Neural cell (in vitro differentiated cells): ENCODE data around the gene SLC3A2.

ENCODE experiments used
- CTCF ChIP-seq: fragments of 450-650 bp; IDR thresholded peaks from 2 replicates; pipeline ENCODE4 v1.5.1; 2014; ENCODE audit warnings: antibody characterized with exemption, mild to moderate bottlenecking, moderate library complexity; ENCODE audit not compliant: poor library complexity, severe bottlenecking
- EZH2 ChIP-seq: fragments of 200-600, 300-800 bp; shearing (Covaris generic), sonication (generic); IDR thresholded peaks from 2 replicates; pipeline ENCODE4 v1.6.1; 2014; ENCODE audit warnings: antibody characterized with exemption, low read length, borderline replicate concordance, mild to moderate bottlenecking; ENCODE audit not compliant: insufficient read depth, poor library complexity, severe bottlenecking

DNA sequence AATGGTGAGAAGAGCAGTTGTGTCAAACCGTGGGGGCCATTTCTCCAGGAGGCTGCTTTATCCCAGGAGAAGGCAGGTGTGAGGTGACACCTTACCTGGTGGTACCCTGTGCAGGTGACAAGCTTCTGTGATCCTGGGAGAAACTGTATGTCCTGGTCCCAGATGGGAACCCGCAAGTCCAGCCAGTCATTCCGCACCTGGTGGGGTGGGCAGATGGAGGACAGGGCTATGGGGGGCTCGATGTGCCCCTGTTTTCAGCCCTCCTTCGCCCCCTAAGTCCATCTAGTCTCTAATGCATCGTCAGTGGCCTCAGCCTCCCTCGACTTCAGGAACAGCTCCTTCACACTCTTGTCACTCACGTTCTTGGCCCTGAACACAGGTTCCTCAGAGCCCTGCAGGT, 45.4 kb upstream of the SLC3A2 start:
- no peak for TF ChIP-seq CTCF
- no peak for TF ChIP-seq EZH2
